K562 treated with DMSO at 1 percent for 48 hours (cell line): ENCODE results near the gene CD81. TPM values are rescaled to one million over a fixed set of nuclear protein-coding genes. Genes with fewer than 3 reads are reported as not detected.

Experiments used
- total RNA-seq: library from RNA; unstranded; fragments of 300-600 nt; gene quantifications from 2 replicates; pipeline ENCODE4 v1.2.3, GENCODE V29; 2022; ENCODE audit warnings: low replicate concordance; ENCODE audit errors: extremely low read depth

Gene CD81, protein sequence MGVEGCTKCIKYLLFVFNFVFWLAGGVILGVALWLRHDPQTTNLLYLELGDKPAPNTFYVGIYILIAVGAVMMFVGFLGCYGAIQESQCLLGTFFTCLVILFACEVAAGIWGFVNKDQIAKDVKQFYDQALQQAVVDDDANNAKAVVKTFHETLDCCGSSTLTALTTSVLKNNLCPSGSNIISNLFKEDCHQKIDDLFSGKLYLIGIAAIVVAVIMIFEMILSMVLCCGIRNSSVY
- total RNA-seq: not detected in 2 replicates

DNA sequence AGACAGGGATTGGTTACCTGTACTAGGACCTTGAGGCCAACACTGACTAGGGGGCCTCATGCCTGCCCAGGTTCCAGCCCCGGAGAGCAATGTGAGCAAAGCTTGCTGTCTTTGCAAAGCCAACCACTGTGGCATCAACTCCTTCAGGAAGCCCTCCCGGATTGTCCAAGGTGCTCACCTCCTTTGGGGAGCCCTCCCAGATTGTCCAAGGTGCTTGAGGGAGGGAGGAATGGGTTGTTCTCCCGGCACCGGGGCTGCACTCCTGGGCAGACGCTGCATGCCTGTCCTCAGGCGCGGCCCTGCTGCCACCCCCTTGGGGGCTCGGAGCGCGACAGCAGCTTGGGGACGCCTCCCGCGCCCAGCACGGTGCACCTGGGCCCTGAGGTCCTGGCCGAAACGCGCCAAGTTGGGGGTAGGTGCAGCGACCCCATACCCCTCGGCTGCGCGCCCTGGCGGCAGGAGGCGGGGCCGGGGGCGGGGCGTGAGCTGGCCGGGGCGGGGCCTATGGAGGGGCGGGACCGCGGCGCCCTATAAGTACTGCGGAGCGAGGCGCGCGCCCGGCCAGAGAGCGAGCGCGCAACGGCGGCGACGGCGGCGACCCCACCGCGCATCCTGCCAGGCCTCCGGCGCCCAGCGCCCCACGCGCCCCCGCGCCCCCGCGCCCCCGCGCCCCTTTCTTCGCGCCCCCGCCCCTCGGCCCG, at the start of gene CD81:
Gene CD81, plus strand, starts transcription at position 560 of the 701 bp plus-strand sequence. CDS start 240 bp downstream, outside the sequence.

DNA sequence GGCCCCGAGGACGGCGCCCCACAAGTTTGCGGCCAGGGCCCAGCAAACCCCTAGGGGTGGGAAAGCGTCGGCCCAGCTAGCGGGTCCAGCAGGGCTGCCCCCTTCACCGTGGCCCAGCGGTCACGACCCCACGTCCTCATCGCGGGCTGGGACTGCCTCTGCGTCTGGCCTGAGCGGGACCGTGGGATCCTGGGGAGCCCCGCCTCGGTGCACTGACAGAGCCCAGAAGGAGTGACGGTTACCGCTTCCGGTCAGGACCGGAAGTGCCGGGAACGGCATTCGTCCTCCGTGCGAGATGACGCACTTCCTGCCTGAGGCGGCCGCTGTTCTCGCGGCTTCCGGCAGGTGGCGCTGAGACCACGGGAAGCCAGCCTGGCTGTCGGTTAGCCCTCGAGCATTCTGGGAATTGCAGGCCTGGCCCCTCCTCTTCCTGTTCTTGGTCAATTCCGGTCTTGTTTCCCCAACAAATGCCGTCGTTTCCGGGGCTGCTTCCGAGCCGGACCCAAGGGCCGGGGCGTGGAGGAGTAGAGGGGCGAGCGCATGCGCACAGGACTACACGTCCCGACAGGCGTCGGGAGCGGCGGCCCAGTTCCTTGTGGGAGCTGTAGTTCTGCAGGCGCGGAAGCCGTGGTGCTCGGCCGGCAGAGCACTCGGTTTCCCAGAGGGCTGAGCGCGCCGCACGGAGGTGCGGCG, 23.1 kb downstream of the CD81 start, which contains the start of gene TSSC4:
Gene TSSC4, plus strand, starts transcription at position 682 of the 693 bp plus-strand sequence. CDS start 1,884 bp downstream, outside the sequence.

DNA sequence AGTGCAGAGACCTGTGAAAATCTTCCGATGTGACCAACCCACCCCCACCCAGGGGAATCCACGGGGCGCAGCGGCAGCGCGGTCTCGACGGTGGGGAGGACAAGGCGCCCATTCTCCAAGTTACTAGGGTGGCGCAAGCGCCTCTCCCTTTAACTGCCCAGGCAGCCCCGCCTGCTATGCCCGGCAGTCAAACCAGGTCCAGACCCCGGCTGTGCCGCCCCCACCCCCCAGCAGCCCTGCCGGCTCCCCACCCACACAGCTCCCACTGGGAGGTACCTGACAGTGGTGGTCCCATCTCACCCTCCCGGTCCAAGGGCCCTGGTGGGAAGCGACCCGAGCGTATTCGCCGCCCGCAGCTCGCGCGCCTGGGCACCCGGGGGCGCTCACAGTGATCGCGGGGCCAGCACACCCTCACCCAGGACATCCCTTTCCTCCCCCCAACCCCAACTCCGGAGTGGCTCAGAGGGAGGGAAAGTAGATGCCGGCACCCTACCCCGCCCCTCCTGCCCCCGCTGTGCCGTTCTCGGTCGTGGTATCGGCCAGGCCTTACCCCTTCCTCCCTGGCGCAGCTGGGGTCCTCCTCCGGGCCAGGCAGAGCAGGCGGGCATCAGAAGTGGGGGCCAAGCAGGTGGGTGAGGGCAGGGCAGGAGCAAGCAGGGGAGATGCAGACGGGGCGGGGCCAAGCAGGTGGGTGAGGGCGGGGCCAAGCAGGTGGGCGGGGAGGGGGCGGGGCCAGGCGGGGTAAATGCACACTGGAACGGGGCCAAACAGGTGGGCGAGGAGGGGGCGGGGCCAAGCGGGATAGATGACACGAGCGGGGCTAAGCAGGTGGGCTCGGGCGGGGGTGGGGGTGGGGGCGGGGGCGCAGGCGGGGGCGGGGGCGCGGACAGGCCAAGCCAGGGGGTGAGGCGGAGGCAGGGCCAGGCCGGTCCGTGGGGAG, 67.0 kb downstream of the CD81 start, which contains the start of gene TRPM5:
Gene TRPM5, minus strand, starts transcription at position 634 of the 940 bp plus-strand sequence. CDS start 21,478 bp downstream, outside the sequence.

DNA sequence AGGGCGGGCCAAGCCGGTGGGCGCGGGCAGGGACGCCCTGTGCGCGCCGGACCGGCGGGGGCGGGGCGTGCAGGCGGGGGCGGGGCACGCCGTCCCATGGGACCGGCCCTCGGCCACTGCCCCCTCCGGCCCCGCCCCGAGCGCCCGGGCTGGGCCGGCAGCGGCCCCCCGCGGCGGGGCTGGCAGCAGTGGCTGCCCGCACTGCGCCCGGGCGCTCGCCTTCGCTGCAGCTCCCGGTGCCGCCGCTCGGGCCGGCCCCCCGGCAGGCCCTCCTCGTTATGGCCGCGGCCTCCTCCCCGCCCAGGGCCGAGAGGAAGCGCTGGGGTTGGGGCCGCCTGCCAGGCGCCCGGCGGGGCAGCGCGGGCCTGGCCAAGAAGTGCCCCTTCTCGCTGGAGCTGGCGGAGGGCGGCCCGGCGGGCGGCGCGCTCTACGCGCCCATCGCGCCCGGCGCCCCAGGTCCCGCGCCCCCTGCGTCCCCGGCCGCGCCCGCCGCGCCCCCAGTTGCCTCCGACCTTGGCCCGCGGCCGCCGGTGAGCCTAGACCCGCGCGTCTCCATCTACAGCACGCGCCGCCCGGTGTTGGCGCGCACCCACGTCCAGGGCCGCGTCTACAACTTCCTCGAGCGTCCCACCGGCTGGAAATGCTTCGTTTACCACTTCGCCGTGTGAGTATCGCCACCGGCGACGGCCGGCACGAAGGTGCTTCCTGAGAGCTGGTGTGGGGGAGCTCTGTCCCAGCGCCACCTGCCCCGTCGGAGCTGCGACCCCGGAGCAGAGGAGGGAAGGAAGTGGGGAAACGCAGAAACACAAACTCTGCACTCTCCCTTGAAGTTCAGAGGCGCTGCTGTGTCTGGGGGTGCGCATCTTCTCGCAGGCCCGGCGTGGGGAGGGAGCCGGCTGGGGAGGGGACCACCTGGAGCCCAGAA, 68.0 kb downstream of the CD81 start, which contains the start of gene KCNQ1:
Gene KCNQ1, plus strand, starts transcription at position 188 of the 925 bp plus-strand sequence. Its CDS starts 91 bp downstream, at position 279.

Other genes with a start within 250 kb of the CD81 start
- not detected in 2 replicates for gene IGF2, start 237.9 kb upstream of the CD81 start, total RNA-seq
- gene INS, start 216.1 kb upstream of the CD81 start, total RNA-seq: not detected in 2 replicates
- gene TH, start 205.5 kb upstream of the CD81 start, total RNA-seq: not detected in 2 replicates
- gene ASCL2, start 106.7 kb upstream of the CD81 start, total RNA-seq: not detected in 2 replicates
- not detected in 2 replicates for gene C11orf21, start 75.4 kb upstream of the CD81 start, total RNA-seq
- not detected in 2 replicates for gene TSPAN32, start 75.3 kb upstream of the CD81 start, total RNA-seq
- gene TSSC4, start 23.4 kb downstream of the CD81 start, total RNA-seq: not detected in 2 replicates
- gene TRPM5, start 67.2 kb downstream of the CD81 start, total RNA-seq: not detected in 2 replicates
- gene KCNQ1, start 67.7 kb downstream of the CD81 start, total RNA-seq: not detected in 2 replicates